PC-9 (cell line): ENCODE measurements around the gene DOCK2.

ENCODE experiments used
- CTCF ChIP-seq: fragments of 200-600 bp; sonication (generic); conservative IDR thresholded peaks from 2 replicates; pipeline ENCODE4 v1.6.1; 2017; ENCODE audit warnings: mixed run types, antibody characterized with exemption, mild to moderate bottlenecking, moderate library complexity
- EZH2 ChIP-seq: fragments of 200-600 bp; sonication (generic); IDR thresholded peaks from 2 replicates; pipeline ENCODE4 v1.8.0; 2017; ENCODE audit warnings: antibody characterized with exemption, low read depth

GRCh38 chr5:169765176-169765996, 128.3 kb downstream of the DOCK2 start:
- TF ChIP-seq EZH2, result no peak
- no peak for TF ChIP-seq CTCF
